Neutrophil (primary cell): ENCODE measurements around the gene HMX1.

ENCODE experiments used
- H3K27ac ChIP-seq: fragments of 200-600 bp; sonication (generic); 2 replicates; pipeline ENCODE4 v1.5.1; 2016; ENCODE audit warnings: mild to moderate bottlenecking, moderate library complexity
- H3K27me3 ChIP-seq: fragments of 200-600 bp; sonication (generic); 2 replicates; pipeline ENCODE4 v1.6.0; 2016; ENCODE audit warnings: mild to moderate bottlenecking
- H3K36me3 ChIP-seq: fragments of 200-600 bp; sonication (generic); 2 replicates; pipeline ENCODE4 v1.5.1; 2017
- H3K4me1 ChIP-seq, 2 experiments: fragments of 200-600 bp in 1 of 2; sonication (generic) in 1 of 2; 1 replicate in 1 of 2; 2 replicates in 1 of 2; pipeline versions ENCODE4 v1.5.1 to v1.6.1; 2013 to 2016; ENCODE audit warnings: low read depth in 1 of 2, low read length in 1 of 2, mild to moderate bottlenecking in 1 of 2, moderate library complexity in 1 of 2; ENCODE audit not compliant: control insufficient read depth in 1 of 2, insufficient read depth in 1 of 2
- H3K4me3 ChIP-seq, 2 experiments: fragments of 200-600 bp in 1 of 2; sonication (generic) in 1 of 2; 1 replicate in 1 of 2; 2 replicates in 1 of 2; pipeline ENCODE4 v1.5.1; 2013 to 2016; ENCODE audit warnings: low read depth in 1 of 2, low read length in 1 of 2, mild to moderate bottlenecking in 1 of 2, moderate library complexity in 1 of 2
- H3K9me3 ChIP-seq: fragments of 200-600 bp; sonication (generic); 2 replicates; pipeline ENCODE4 v1.5.1; 2016
- TF ChIP-seq, protein P1 (sequence below): fragments of 200-600 bp; sonication (generic); IDR thresholded peaks from 2 replicates; pipeline ENCODE4 v1.5.1; 2016; ENCODE audit warnings: antibody characterized with exemption

The HMX1 gene

DNA sequence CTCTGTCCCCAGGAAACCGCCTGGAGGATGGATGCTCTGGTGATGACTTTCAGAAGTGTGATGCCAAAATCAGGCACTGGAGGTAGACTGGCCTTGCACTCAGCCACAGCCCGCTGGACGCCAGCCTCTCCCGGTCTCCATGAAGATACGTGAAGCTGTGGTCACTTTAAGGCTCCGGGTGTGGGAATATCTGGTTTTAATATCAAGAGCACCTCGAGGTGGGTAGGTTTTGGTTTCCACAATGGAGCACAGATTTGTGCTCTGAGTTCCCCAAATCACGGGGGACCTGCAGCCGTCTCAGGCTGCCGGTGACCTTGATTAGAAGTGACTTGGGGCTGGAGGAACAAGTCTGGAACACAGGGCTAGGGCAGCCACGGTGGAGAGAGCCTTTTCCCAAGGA is 6.8 kb upstream of the HMX1 start:
- no peak overlapping the region for H3K4me3 ChIP-seq
- peaks cover 100% of the 10 kb centered on the region for H3K27me3 ChIP-seq
- no peaks in the 10 kb centered on the region for H3K4me1 ChIP-seq
- no peaks in the 10 kb centered on the region for H3K36me3 ChIP-seq
- H3K27ac ChIP-seq, result no peak overlapping the region
- no peaks in the 10 kb centered on the region for H3K9me3 ChIP-seq
- TF ChIP-seq, protein P1, sequence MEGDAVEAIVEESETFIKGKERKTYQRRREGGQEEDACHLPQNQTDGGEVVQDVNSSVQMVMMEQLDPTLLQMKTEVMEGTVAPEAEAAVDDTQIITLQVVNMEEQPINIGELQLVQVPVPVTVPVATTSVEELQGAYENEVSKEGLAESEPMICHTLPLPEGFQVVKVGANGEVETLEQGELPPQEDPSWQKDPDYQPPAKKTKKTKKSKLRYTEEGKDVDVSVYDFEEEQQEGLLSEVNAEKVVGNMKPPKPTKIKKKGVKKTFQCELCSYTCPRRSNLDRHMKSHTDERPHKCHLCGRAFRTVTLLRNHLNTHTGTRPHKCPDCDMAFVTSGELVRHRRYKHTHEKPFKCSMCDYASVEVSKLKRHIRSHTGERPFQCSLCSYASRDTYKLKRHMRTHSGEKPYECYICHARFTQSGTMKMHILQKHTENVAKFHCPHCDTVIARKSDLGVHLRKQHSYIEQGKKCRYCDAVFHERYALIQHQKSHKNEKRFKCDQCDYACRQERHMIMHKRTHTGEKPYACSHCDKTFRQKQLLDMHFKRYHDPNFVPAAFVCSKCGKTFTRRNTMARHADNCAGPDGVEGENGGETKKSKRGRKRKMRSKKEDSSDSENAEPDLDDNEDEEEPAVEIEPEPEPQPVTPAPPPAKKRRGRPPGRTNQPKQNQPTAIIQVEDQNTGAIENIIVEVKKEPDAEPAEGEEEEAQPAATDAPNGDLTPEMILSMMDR, result no peak

DNA sequence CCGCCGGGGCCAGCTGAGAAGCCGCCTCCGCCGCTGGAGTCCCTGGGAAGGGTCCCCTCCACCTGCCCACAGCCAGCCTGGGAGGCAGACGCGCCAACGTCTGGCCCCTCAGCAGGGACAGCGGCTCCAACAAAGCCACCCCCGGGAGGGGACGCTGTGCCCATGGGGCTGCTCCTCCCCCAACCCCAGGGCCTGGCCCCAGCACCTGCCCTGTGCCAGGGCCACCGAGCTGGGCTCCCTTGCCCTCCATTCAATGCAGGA is 6.1 kb upstream of the HMX1 start:
- Histone ChIP-seq H3K27ac (no peak overlapping the region), H3K4me1 (no peaks in the 10 kb centered on the region), H3K4me3 (no peak overlapping the region), H3K27me3 (peaks cover 100% of the 10 kb centered on the region), H3K36me3 (no peaks in the 10 kb centered on the region), H3K9me3 (no peaks in the 10 kb centered on the region)
- TF ChIP-seq, protein P1, result no peak

- peaks cover 100% of the 10 kb centered on the region for H3K27me3 ChIP-seq
- H3K9me3 ChIP-seq, result no peaks in the 10 kb centered on the region
- H3K4me1 ChIP-seq, result peaks cover 0 to 4% of the 10 kb centered on the region in 2 experiments
- no peaks in the 10 kb centered on the region for H3K36me3 ChIP-seq
- no peak overlapping the region for H3K27ac ChIP-seq
- TF ChIP-seq, protein P1, result no peak
- H3K4me3 ChIP-seq, result no peak overlapping the region
These were observed 5.5 kb upstream of the HMX1 start for GRCh38 chr4:8876982-8877779.

GRCh38 chr4:8874896-8875680 is 3.4 kb upstream of the HMX1 start:
- Histone ChIP-seq H3K36me3 (no peaks in the 10 kb centered on the region), H3K27me3 (peaks cover 100% of the 10 kb centered on the region), H3K4me1 (peaks cover 0 to 7% of the 10 kb centered on the region in 2 experiments), H3K4me3 (no peak overlapping the region), H3K9me3 (no peaks in the 10 kb centered on the region), H3K27ac (no peak overlapping the region)
- TF ChIP-seq, protein P1, result no peak

- Histone ChIP-seq H3K36me3 (no peaks in the 10 kb centered on the region), H3K4me1 (peaks cover 0 to 7% of the 10 kb centered on the region in 2 experiments), H3K4me3 (no peak overlapping the region), H3K27ac (no peak overlapping the region), H3K9me3 (no peaks in the 10 kb centered on the region), H3K27me3 (peaks cover 100% of the 10 kb centered on the region)
- TF ChIP-seq, protein P1, result no peak
These were observed 2.6 kb upstream of the HMX1 start for GRCh38 chr4:8874003-8874895.
